NCI-H526 treated with DMSO at 0.1 percent for 48 hours (cell line): Measurements from ENCODE around the gene POP5.
"Not testable (repeated sequence)": the region's sequence is repeated elsewhere in the genome, so short reads cannot be mapped to it uniquely, and the experiment has no call there.

Experiments used
- DNase-seq: peaks from one replicate; lab custom pipeline; 2025; lab: John Stamatoyannopoulos, UW

The POP5 gene

DNA sequence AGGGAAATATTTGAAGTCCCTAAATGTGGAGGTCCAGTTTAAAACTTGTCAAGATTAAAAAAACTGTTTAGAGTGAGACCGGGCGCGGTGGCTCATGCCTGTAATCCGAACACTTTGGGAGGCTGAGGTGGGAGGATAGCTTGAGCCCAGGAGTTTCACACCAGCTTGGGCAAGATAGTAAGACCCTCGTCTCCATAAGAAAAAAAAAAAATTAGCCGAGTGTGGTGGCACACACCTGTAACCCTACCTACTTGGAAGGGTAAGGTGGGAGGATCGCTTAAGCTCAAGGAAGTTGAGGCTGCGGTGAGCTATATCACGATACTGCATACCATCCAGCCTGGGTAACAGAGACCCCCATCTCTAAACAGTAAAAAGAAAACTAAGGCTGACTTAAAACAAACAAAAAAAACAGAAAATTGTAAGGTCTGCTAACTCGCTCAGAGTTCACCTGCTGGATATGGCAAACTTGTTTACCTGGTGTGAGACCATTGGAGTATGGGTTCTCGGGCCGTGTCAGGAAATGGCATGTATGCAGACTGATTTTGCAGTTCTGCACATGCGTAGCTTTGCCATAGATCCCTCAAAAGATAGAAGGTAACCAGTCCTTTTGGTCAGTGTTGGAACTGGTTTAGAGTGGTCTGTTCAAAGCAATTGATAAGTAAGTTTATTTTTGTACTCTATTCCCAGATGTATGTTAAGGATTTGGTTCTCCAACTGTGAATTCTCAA is 45.0 kb downstream of the POP5 start:
- DNase-seq: no peak

DNA sequence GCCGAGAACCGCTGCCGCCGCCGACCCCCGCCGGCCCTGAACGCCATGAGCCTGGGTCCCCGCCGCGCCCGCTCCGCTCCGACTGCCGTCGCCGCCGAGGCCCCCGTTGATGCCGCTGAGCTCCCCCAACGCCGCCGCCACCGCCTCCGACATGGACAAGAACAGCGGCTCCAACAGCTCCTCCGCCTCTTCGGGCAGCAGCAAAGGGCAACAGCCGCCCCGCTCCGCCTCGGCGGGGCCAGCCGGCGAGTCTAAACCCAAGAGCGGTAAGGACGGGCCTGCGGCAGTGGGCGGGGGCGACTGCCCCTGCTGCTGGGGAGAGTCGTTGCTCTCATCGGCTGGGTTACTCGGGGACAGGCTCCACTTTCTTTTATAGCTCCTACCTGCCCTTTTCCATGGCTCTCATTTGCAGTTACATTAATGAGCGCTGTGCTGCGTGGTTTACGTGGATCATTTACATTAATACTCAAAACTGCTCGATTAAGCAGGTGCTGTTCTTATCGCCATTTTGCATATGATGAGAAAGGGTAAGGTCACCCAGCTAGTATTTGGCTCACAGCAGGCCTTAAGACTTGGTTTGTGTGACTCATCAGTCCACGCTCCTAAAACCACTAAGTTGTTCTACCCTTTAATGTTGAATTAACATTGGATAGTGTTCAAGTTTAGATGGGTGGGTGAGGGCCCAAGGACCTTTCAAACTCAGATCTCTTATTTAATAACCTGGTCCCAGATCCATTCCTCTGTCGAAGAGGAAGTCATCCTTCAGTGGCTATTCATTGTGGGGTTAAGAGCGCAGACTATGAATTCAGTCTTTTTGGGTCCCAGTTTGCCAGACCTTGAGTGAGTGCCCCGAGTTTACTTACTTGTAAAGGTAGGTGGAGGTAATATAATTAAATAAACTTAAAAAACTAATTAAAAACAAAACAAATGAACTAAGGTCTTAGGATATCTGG is 46.2 kb downstream of the POP5 start:
- peak; percentile 57 for DNase-seq

DNA sequence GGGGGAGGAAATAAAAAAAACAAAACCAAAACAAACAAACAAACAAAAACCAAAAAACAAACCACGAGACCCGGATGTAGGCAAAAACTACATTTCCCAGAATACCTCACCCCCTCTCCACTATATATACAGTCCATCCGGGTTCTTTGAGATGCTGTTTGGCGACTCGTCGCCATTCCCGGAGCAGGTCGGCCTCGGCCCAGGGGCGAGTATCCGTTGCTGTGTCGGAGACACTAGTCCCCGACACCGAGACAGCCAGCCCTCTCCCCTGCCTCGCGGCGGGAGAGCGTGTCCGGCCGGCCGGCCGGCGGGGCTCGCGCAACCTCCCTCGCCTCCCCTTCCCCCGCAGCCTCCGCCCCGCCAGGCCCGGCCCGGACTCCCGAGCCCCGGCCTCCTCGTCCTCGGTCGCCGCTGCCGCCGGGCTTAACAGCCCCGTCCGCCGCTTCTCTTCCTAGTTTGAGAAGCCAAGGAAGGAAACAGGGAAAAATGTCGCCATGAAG is 46.9 kb downstream of the POP5 start, which contains the start of gene RNF10:
TSS of gene RNF10 (plus strand) at position 154 of the 500 bp plus-strand sequence. CDS start 456 bp downstream, outside the sequence.
- peak; percentile 82 for DNase-seq

DNA sequence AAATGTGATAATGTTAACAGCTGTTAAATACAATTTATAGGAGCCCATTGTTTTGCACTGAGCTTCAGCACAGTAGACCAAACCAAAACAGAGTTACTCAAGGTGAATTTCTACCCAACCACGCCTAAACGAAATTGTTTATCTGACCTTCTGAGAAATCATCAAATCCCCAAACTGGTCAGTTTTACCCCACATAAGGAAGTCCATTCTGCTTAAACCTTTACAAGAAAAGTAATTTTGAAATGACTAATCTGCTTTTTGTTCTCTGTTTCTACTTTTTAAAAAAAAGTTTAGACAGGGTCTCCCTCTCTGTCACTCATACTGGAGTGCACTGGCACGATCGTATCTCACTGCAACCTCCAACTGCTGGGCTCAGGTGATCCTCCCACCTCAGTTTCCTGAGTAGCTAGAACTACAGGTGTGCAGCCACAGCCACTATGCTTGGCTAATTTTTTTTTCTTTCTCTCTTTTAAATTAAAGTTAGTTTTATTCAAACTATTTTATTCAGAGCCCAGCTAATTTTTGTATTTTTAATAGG is 48.4 kb downstream of the POP5 start:
- no peak for DNase-seq

DNA sequence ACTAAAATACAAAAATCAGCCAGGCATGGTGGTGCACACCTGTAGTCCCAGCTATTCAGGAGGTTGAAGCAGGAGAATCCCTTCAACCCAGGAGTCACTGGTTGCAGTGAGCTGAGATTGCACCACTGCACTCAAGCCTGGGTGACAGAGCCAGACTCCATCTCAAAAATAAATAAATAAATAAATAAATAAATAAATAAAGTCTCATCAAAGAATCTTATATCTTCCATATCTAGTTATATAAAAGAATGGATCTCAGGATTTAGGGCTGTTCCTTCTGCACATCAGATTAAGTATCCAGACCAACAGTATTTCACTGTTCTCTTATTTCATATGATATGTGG is 50.8 kb downstream of the POP5 start:
- DNase-seq: not testable (repeated sequence)

DNA sequence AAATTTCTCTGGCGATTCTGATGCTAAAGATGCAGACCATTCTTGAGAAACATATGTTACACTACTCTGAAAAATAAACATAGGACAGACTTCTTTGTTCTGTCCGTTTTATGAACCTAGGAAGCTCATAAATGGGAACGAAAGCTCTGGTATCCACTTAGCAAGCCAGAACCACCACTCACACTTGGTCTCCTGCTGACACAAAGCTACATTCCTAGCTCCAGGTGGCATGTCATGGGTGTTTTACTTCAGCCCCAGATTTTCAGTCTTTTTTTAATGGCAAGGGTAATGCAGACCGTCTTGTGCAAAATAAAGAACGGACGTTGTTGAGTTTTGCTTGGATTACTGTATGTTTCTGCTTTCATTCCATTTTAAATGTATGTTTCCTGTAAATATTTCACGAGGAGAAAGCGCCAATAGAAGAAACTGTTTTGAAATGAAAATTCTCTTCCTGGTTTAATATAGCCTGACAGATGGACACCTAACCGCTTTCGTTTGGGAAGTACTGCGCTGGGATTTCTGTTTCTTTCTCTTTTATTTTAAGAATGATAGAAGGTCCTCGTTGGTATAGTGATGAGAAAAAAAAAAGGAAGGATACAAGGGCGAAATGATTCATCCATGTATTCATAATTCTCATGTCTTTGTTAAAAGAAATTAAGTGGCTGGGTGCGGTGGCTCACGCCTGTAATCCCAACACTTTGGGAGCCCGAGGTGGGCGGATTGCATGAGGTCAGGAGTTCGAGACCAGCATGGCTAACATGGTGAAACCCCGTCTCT is 51.4 kb downstream of the POP5 start:
- peak; percentile 38 for DNase-seq

DNA sequence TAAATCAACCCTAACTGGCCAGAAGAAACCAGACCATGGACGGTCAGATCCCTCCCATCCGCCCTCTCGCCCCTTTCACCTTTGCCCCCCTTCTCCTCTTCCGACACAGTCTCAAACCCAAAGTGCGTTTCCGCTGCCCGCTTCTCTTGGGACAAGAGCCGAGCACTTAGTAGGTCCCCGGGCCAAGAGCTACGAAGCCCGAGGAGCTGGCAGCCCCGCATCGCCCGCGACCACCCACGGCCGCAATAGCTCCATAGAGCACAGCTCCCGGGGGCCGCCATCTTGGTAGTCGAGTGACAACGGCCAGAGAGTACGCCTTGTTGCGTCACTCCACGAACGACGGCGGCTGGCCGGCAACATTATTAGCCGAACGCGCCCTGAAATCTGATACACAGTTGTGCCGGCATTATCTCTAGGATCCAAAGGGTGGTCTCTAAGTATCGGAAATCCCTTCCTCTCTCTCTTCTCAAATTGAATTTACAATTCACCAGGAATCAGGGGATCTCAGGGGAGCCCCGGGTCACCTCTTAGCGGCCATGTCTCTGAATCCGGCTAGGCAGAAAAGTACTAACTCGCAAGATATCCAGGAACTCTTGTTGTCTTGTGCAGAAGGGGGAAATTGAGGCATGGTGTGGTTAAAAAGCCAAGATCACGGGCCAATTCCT is 52.2 kb downstream of the POP5 start, which contains the start of gene COQ5:
TSS of gene COQ5 (minus strand) at position 298 of the 665 bp plus-strand sequence. CDS start at position 281, 17 bp downstream.
- peak; percentile 63 for DNase-seq
